Coronary artery (tissue), 2 donors: ENCODE data around the gene BTN1A1.

Source experiments
- DNase-seq: peaks from one replicate; pipeline ENCODE4 v3.0.0-alpha.2; 2017; ENCODE audit warnings: low spot score
- H3K27ac ChIP-seq, 2 donors: fragments of 200-600 bp; sonication (generic); one replicate each; pipeline ENCODE4 v1.5.1; 2016 to 2019
- H3K4me3 ChIP-seq: fragments of 200-600 bp; sonication (generic); 2 replicates; pipeline ENCODE4 v1.5.1; 2016; ENCODE audit warnings: mild to moderate bottlenecking, moderate library complexity
- TF ChIP-seq, protein P1 (sequence below): fragments of 200-600 bp; sonication (generic); IDR thresholded peaks from one replicate; pipeline ENCODE4 v1.5.1; 2019; ENCODE audit warnings: antibody characterized with exemption

BTN1A1 gene

DNA sequence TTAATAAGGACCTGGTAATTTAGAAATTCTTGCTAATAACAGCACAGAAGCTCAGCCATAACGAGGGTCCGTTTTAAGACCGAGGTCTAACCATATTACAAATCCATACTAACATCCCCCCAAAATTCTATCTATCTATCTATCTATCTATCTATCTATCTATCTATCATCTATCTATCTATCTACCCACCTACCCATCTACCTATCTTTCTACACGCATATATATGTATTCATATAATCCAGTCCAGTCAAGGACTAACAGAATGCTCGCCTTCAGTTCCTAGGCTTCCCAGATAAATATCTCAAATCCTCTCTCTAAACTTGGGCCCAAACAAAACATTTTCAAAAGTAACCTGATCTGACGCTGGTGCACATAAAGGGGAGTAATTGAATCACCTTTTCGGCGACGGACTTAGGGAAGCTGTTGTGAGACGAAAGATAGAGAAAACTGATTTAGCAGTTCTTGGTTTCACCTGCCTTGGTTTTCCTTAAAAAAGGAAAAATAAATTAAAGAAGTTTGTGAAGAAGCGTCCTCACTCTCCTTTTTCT lies 52.6 kb downstream of the BTN1A1 start:
- Histone ChIP-seq H3K27ac (peak overlapping the region; percentile 75 to 84), H3K4me3 (peak overlapping the region; percentile 67)
- TF ChIP-seq, protein P1, sequence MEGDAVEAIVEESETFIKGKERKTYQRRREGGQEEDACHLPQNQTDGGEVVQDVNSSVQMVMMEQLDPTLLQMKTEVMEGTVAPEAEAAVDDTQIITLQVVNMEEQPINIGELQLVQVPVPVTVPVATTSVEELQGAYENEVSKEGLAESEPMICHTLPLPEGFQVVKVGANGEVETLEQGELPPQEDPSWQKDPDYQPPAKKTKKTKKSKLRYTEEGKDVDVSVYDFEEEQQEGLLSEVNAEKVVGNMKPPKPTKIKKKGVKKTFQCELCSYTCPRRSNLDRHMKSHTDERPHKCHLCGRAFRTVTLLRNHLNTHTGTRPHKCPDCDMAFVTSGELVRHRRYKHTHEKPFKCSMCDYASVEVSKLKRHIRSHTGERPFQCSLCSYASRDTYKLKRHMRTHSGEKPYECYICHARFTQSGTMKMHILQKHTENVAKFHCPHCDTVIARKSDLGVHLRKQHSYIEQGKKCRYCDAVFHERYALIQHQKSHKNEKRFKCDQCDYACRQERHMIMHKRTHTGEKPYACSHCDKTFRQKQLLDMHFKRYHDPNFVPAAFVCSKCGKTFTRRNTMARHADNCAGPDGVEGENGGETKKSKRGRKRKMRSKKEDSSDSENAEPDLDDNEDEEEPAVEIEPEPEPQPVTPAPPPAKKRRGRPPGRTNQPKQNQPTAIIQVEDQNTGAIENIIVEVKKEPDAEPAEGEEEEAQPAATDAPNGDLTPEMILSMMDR = no peak
- no peak for DNase-seq

- Histone ChIP-seq H3K4me3 (peak overlapping the region; percentile 67), H3K27ac (peak overlapping the region; percentile 75 to 84)
- TF ChIP-seq, protein P1 = no peak
- DNase-seq = no peak
These were observed 53.1 kb downstream of the BTN1A1 start for GRCh38 chr6:26553264-26553634.

DNA sequence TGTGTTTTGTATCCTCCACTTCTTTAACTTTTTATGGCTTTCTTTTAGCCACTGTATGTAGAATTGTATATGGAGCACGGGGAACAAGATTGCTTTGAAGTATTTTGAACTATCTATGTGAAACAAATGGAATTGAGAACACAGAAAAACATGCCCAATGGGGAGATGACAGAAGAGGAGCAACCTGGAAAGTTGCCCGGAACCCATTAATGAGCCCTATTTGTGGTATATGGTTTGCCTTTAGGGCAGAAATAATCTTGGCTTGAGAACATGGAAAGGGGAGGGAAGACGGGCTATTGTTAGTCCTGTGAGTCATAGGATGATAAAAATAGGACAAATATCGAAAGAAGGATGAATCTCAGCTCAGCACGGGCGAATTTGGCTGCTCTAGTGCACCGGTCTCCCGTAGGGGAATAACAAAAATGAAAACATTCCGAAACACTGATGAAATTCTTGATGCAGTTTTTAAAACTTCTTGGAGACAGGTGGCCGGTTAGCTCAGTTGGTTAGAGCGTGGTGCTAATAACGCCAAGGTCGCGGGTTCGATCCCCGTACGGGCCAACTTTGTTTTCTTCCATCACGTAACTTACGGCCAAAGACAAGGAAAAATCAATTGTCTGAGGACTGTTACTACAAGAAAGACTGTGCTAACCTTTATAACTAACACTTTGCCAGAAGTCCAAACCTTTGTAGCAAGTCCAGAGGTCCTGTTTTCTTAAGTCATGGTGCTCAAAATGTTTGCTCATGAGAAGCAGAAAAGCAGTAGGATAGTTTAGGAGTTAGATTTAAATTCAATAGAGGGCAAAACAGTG lies 53.7 kb downstream of the BTN1A1 start:
- Histone ChIP-seq H3K27ac (peak overlapping the region; percentile 75 to 84), H3K4me3 (peak overlapping the region; percentile 67)
- DNase-seq = peak; percentile 83
- TF ChIP-seq, protein P1 = no peak

GRCh38 chr6:26554447-26554696 lies 54.3 kb downstream of the BTN1A1 start:
- Histone ChIP-seq H3K4me3 (peak overlapping the region; percentile 67), H3K27ac (peak overlapping the region; percentile 66 to 84)
- DNase-seq = no peak
- TF ChIP-seq, protein P1 = no peak

DNA sequence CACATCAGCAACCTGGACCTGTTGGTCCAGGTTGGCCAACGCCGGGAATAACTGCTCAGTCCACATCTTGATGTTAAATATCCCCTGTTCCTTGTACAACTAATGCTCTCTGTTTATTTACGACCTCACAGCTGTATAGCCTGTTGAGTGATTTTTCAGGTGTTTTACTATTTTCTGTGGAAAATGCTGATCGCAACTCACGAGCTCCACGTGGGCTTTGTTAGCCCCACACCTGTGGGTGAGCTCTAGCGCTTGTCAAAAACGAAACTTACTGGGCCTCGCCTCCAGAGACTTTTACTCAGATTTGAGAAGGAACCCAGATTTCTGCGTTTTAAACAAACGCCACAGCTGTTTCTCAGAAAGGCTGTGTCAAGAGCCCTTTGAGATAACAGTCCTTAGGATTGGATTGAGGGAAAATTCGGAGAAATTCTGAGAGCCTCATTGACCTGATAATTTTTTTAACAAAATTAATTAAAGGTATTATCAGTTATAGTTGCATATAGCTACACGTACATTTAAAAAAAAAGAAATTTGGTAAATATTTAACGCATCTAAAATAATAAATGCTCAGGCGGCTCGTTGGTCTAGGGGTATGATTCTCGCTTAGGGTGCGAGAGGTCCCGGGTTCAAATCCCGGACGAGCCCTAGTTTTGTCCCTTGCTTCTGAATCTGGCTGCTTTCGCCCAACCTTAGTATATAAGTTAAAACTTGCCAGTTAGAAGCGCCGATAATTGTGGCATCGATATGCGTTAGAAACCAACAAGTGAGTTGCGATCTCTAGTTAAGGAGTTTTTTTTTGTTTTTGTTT lies 54.8 kb downstream of the BTN1A1 start:
- peak overlapping the region; percentile 66 to 84 for H3K27ac ChIP-seq
- DNase-seq = no peak
- TF ChIP-seq, protein P1 = no peak
- H3K4me3 ChIP-seq = peak overlapping the region; percentile 67

DNA sequence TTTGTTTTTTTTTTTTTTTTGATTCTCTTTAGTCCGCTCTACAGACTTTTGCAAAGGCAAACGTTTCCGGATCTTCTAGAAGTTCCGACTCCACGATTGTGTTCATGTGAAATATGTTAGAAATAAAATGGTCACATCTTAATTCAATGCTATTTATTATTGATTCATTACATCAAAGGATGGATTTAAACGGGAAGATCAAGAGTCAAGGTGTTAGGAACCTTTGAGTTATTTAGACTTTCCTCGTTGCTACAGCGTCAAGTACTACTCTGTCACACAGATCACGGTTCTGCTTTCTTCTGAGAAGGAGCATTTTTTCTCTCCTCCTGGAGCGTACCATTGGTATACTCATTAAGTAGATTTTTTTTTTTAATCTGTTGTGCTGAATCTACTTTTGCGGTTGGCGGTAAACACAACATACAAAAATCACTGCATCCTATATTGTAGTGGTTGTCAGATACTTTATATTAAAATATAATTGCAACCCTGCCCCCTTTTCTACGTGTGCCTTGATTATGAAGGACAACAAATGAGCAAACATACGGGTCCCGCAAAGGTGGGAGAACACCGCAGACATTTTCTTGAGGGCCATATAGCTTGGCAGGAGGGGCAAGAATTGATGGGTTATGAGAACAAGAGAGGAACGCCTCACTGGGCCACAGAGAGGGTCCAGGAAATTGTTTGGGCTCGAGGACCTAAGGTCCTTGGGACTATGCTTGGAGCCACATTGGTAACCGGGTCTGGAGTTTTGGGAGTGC lies 55.6 kb downstream of the BTN1A1 start:
- TF ChIP-seq, protein P1 = no peak
- Histone ChIP-seq H3K4me3 (no peak overlapping the region), H3K27ac (no peak overlapping the region)
- no peak for DNase-seq
